ENCODE data around the gene MYO16. TPM values are rescaled to one million over a fixed set of nuclear protein-coding genes. Genes with fewer than 3 reads are reported as not detected.

The MYO16 gene
- total RNA-seq, 1 experiment from 2014 or later = 0.49 TPM

- POLR2A ChIA-PET (ENCODE audit: low non-redundant PET) = no interaction called here
- no peak overlapping the region for H3K4me3 ChIP-seq (ENCODE audit: low read depth, low read length, poor library complexity, severe bottlenecking)
- TF ChIP-seq CTCF (conservative IDR thresholded peaks at IDR 0.05; ENCODE audit: low read depth, low read length) (no peak), EZH2 (IDR thresholded peaks at IDR 0.05; ENCODE audit: borderline replicate concordance, low read depth, low read length, poor library complexity, severe bottlenecking) (no peak)
- intact Hi-C loops (cut with micrococcal nuclease; ENCODE audit: unreplicated experiment) = no loop called here
- peaks cover 5% of the 10 kb centered on the region for H3K9me3 ChIP-seq (ENCODE audit: low read depth, low read length, poor library complexity, severe bottlenecking)
- DNase-seq (ENCODE audit: low spot score) = no peak
- no peaks in the 10 kb centered on the region for H3K36me3 ChIP-seq (ENCODE audit: insufficient read depth, low read length, poor library complexity, severe bottlenecking)
- H3K4me1 ChIP-seq (ENCODE audit: insufficient read depth, low read length, poor library complexity, severe bottlenecking) = no peaks in the 10 kb centered on the region
- CTCF ChIA-PET = no interaction called here
- no TSS peak for BruUV-seq (replicated peaks)
- H3K27me3 ChIP-seq (replicated peaks; ENCODE audit: insufficient read depth, low read depth, low read length, poor library complexity) = no peaks in the 10 kb centered on the region
- no peak overlapping the region for H3K27ac ChIP-seq (ENCODE audit: low read depth, low read length, poor library complexity, severe bottlenecking)
Measured at GRCh38 chr13:108981407-108981806, 352.0 kb downstream of the MYO16 start.

GRCh38 chr13:108983273-108983672, 353.9 kb downstream of the MYO16 start:
- Histone ChIP-seq H3K9me3 (ENCODE audit: low read depth, low read length, poor library complexity, severe bottlenecking) (peaks cover under 1% of the 10 kb centered on the region), H3K4me1 (ENCODE audit: insufficient read depth, low read length, poor library complexity, severe bottlenecking) (peaks cover 9% of the 10 kb centered on the region), H3K27me3 (replicated peaks; ENCODE audit: insufficient read depth, low read depth, low read length, poor library complexity) (no peaks in the 10 kb centered on the region), H3K4me3 (ENCODE audit: low read depth, low read length, poor library complexity, severe bottlenecking) (no peak overlapping the region), H3K36me3 (ENCODE audit: insufficient read depth, low read length, poor library complexity, severe bottlenecking) (no peaks in the 10 kb centered on the region), H3K27ac (ENCODE audit: low read depth, low read length, poor library complexity, severe bottlenecking) (no peak overlapping the region)
- intact Hi-C loops (cut with micrococcal nuclease; ENCODE audit: unreplicated experiment) = no loop called here
- no peak for TF ChIP-seq CTCF (conservative IDR thresholded peaks at IDR 0.05; ENCODE audit: low read depth, low read length)
- no peak for TF ChIP-seq EZH2 (IDR thresholded peaks at IDR 0.05; ENCODE audit: borderline replicate concordance, low read depth, low read length, poor library complexity, severe bottlenecking)
- ChIA-PET POLR2A (ENCODE audit: low non-redundant PET) (no interaction called here), CTCF (no interaction called here)
- no TSS peak for BruUV-seq (replicated peaks)
- no peak for DNase-seq (ENCODE audit: low spot score)

GRCh38 chr13:108984251-108984920, 355.0 kb downstream of the MYO16 start:
- CTCF ChIA-PET = no interaction called here
- no peak overlapping the region for H3K27ac ChIP-seq (ENCODE audit: low read depth, low read length, poor library complexity, severe bottlenecking)
- no TSS peak for BruUV-seq (replicated peaks)
- no peaks in the 10 kb centered on the region for H3K9me3 ChIP-seq (ENCODE audit: low read depth, low read length, poor library complexity, severe bottlenecking)
- H3K27me3 ChIP-seq (replicated peaks; ENCODE audit: insufficient read depth, low read depth, low read length, poor library complexity) = no peaks in the 10 kb centered on the region
- TF ChIP-seq EZH2 (IDR thresholded peaks at IDR 0.05; ENCODE audit: borderline replicate concordance, low read depth, low read length, poor library complexity, severe bottlenecking) (no peak), CTCF (conservative IDR thresholded peaks at IDR 0.05; ENCODE audit: low read depth, low read length) (no peak)
- no peaks in the 10 kb centered on the region for H3K36me3 ChIP-seq (ENCODE audit: insufficient read depth, low read length, poor library complexity, severe bottlenecking)
- intact Hi-C loops (cut with micrococcal nuclease; ENCODE audit: unreplicated experiment) = no loop called here
- DNase-seq (ENCODE audit: low spot score) = no peak
- POLR2A ChIA-PET (ENCODE audit: low non-redundant PET) = no interaction called here
- H3K4me3 ChIP-seq (ENCODE audit: low read depth, low read length, poor library complexity, severe bottlenecking) = no peak overlapping the region
- peaks cover 9% of the 10 kb centered on the region for H3K4me1 ChIP-seq (ENCODE audit: insufficient read depth, low read length, poor library complexity, severe bottlenecking)
